Esophagus muscularis mucosa (tissue), 4 donors: ENCODE measurements around the gene DDX21. TPM values are rescaled to one million over a fixed set of nuclear protein-coding genes. Genes with fewer than 3 reads are reported as not detected.
"Not testable (repeated sequence)": the region's sequence is repeated elsewhere in the genome, so short reads cannot be mapped to it uniquely, and the experiment has no call there.

Experiments
- DNase-seq: peaks from one replicate; pipeline ENCODE4 v3.0.0-alpha.2; 2017; ENCODE audit errors: extremely low spot score
- H3K27ac ChIP-seq, 4 donors: fragments of 200-600 bp; sonication (generic); replicated peaks in 1 of 4; 1 replicate in 3 of 4; 2 replicates in 1 of 4; pipeline ENCODE4 v1.5.1; 2016 to 2019; ENCODE audit warnings: mild to moderate bottlenecking in 1 of 4
- H3K27me3 ChIP-seq, 4 donors: fragments of 200-600 bp; sonication (generic); one replicate each; pipeline versions ENCODE4 v1.5.1 to v1.6.0; 2016 to 2019
- H3K36me3 ChIP-seq, 4 donors: fragments of 200-600 bp; sonication (generic); one replicate each; pipeline ENCODE4 v1.5.1; 2016 to 2019
- H3K4me1 ChIP-seq, 4 donors: fragments of 200-600 bp; sonication (generic); one replicate each; pipeline ENCODE4 v1.5.1; 2016 to 2019
- H3K4me3 ChIP-seq, 4 donors: fragments of 200-600 bp; sonication (generic); 1 replicate in 2 of 4; 2 replicates in 2 of 4; pipeline ENCODE4 v1.5.1; 2016 to 2019; ENCODE audit warnings: mild to moderate bottlenecking in 4 of 4, moderate library complexity in 1 of 4
- H3K9me3 ChIP-seq, 4 donors: fragments of 200-600 bp; sonication (generic); 1 replicate in 3 of 4; 2 replicates in 1 of 4; pipeline ENCODE4 v1.5.1; 2016 to 2019
- EP300 ChIP-seq: sonication (generic); formaldehyde crosslinking; IDR thresholded peaks from one replicate; pipeline ENCODE4 v1.6.1; 2017; ENCODE audit warnings: antibody characterized with exemption
- POLR2A ChIP-seq: fragments of 450-650 bp; IDR thresholded peaks from one replicate; pipeline ENCODE4 v1.6.1; 2017; ENCODE audit warnings: antibody characterized with exemption, moderate library complexity, mild to moderate bottlenecking, low read depth
- POLR2AphosphoS5 ChIP-seq, 2 donors: sonication (generic); formaldehyde crosslinking; IDR thresholded peaks; one replicate each; pipeline ENCODE4 v1.6.1; 2017; ENCODE audit warnings: antibody characterized with exemption in 2 of 2
- WGBS: methylation state at CpG from one replicate; pipeline ENCODE4 v1.1.5; 2018; 5-methylcytosine and 5-hydroxymethylcytosine counted together
- intact Hi-C: fragments of 100-400 bp; cut with DNase I; formaldehyde crosslinking; loops from one replicate; pipeline ENCODE4 v1.15.1; 2023
- total RNA-seq, 4 donors: library from RNA; depleted of rRNA; stranded (reverse); fragments of >200 nt; gene quantifications; one replicate each; pipeline versions ENCODE4 v1.1.0 to v1.2.1, GENCODE V29; 2016
- TF ChIP-seq, protein P1 (sequence below), 3 experiments: fragments of 200-600 bp in 2 of 3; fragments of 450-650 bp in 1 of 3; sonication (generic) in 2 of 3; IDR thresholded peaks; one replicate each; pipeline ENCODE4 v1.5.1; 2017 to 2019; ENCODE audit warnings: antibody characterized with exemption in 3 of 3, mild to moderate bottlenecking in 2 of 3, moderate library complexity in 1 of 3

The DDX21 gene
- total RNA-seq, 4 donors from 2014 or later, result 26.5 to 98.9 (median 30.8) TPM

DNA sequence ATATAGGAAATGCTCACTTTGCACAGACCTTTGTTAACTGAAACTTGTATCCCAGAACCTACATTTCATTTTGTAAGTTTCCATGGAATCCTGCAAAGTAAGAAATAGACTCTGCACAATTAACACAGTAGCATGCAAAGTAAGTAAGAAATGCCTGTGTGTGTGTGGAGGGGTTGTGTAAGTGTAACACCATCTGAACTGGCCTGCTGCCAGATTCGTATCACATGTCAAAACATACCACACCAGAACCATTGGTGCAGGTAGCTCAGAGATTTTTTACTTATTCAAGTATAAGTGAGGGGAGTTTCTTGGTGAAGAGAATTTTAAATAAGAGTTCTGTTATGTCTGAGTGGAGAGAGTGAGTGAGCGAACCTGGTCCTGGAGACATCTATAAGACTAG is 17.9 kb upstream of the DDX21 start:
- H3K27ac ChIP-seq, result no peak overlapping the region
- intact Hi-C loops, result no loop called here
- 66% methylated on average over 2 of the region's 2 CpGs for WGBS

DNA sequence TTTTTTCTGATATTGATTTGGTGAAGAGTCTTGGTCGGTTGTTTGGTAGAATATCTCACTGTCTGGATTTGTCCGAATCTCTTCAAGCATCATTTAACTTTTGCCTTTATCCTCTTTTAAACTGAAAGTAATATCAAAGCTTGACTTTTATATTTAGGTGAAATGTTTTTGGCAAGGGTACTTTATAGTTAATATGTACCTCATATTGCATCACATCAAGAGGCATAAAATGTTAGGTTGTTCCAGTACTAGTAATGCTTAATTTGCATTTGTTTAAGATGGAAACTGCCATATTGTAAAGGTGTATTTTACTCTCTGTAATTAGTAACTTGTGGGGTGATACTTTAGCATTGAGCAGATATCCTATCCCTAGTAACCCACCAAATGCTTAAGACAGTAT is 17.1 kb upstream of the DDX21 start:
- intact Hi-C loops, result no loop called here
- Histone ChIP-seq H3K4me1 (no peaks in the 10 kb centered on the region), H3K27me3 (no peaks in the 10 kb centered on the region), H3K27ac (no peak overlapping the region), H3K4me3 (no peak overlapping the region), H3K36me3 (peaks cover 36 to 99% (median 71%) of the 10 kb centered on the region in 4 donors), H3K9me3 (no peaks in the 10 kb centered on the region)
- 95% methylated on average over 2 of the region's 2 CpGs for WGBS
- no peak for DNase-seq
- TF ChIP-seq, protein P1, sequence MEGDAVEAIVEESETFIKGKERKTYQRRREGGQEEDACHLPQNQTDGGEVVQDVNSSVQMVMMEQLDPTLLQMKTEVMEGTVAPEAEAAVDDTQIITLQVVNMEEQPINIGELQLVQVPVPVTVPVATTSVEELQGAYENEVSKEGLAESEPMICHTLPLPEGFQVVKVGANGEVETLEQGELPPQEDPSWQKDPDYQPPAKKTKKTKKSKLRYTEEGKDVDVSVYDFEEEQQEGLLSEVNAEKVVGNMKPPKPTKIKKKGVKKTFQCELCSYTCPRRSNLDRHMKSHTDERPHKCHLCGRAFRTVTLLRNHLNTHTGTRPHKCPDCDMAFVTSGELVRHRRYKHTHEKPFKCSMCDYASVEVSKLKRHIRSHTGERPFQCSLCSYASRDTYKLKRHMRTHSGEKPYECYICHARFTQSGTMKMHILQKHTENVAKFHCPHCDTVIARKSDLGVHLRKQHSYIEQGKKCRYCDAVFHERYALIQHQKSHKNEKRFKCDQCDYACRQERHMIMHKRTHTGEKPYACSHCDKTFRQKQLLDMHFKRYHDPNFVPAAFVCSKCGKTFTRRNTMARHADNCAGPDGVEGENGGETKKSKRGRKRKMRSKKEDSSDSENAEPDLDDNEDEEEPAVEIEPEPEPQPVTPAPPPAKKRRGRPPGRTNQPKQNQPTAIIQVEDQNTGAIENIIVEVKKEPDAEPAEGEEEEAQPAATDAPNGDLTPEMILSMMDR (IDR thresholded peaks at IDR 0.05), result no peak
- TF ChIP-seq EP300 (no peak), POLR2AphosphoS5 (IDR thresholded peaks at IDR 0.05) (no peak), POLR2A (no peak)

More for the DNA sequence above, 17.9 kb upstream of the DDX21 start:
- H3K27me3 ChIP-seq, result no peaks in the 10 kb centered on the region
- no peaks in the 10 kb centered on the region for H3K4me1 ChIP-seq
- TF ChIP-seq POLR2A (no peak), EP300 (no peak), POLR2AphosphoS5 (IDR thresholded peaks at IDR 0.05) (no peak)
- TF ChIP-seq, protein P1 (IDR thresholded peaks at IDR 0.05), result no peak
- no peak for DNase-seq
- no peak overlapping the region for H3K4me3 ChIP-seq
- H3K36me3 ChIP-seq, result peaks cover 36 to 99% (median 67%) of the 10 kb centered on the region in 4 donors
- H3K9me3 ChIP-seq, result no peaks in the 10 kb centered on the region

DNA sequence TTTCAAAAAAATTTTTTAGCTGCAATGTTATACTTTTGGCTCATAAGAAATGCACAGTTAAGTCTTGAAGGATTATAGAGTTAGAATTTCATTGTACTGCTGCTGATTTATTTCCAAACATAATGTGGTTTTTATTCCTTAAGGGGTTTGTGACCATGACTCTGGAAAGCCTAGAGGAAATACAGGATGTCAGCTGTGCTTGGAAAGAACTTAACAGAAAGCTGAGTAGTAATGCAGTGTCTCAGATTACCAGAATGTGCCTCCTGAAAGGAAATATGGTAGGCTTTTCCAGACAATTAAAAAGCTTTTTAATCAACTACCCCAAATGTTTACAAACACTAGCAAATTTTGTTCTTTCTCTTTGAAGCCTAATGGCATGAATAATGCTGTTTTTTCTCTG is 15.1 kb upstream of the DDX21 start:
- H3K27me3 ChIP-seq, H3K4me3 ChIP-seq, H3K27ac ChIP-seq, H3K9me3 ChIP-seq, DNase-seq, intact Hi-C loops, H3K4me1 ChIP-seq: not testable (repeated sequence)
- H3K36me3 ChIP-seq, result peaks cover 53 to 99% (median 75%) of the 10 kb centered on the region in 4 donors

DNA sequence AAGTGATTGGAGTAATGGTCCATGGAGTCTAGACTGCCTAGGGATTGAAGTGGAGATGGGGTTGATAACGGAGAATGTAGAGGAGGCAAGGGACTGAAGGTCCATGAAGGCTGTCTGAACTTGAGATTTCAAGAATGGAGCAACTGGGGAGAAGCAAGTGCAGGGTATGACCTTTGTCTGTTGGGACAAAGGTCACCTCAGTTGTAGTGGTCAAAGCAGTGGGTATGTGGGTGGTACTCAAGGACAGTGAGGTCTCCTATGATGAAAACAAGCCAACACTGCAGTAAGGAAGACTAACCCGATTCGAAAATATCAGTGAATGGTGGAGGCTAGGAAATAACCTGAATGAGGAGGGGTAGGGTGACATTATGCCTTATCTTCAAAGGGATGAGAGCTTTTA is 5.4 kb upstream of the DDX21 start:
- H3K27me3 ChIP-seq, result no peaks in the 10 kb centered on the region
- H3K4me1 ChIP-seq, result peaks cover 7 to 8% (median 8%) of the 10 kb centered on the region in 4 donors
- peaks cover 27 to 65% (median 52%) of the 10 kb centered on the region in 4 donors for H3K36me3 ChIP-seq
- H3K4me3 ChIP-seq, result no peak overlapping the region
- DNase-seq, result no peak
- TF ChIP-seq POLR2AphosphoS5 (IDR thresholded peaks at IDR 0.05), result no peak
- TF ChIP-seq EP300, result no peak
- no peak for TF ChIP-seq POLR2A
- H3K27ac ChIP-seq, result no peak overlapping the region
- 96% methylated on average over 3 of the region's 3 CpGs for WGBS
- H3K9me3 ChIP-seq, result no peaks in the 10 kb centered on the region
- intact Hi-C loops, result no loop called here

DNA sequence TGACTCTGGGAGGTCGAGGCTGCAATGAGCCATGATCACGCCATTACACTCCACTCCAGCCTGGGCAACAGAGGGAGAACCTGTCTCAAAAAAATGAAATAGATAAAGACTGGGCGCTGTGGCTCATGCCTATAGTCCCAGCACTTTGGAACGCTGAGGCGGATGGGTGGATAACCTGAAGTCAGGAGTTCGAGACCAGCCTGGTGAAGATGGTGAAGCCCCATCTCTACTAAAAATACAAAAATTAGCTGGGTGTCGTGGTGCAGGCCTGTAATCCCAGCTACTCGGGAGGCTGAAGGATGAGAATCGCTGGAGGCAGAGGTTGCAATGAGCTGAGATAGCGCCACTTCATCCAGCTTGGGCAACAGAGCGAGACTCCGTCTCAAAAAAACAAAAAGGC is 1.1 kb upstream of the DDX21 start:
- TF ChIP-seq POLR2A (no peak), POLR2AphosphoS5 (IDR thresholded peaks at IDR 0.05) (no peak), EP300 (no peak)
- TF ChIP-seq, protein P1 (IDR thresholded peaks at IDR 0.05), result no peak
- WGBS, result 91% methylated on average over 12 of the region's 12 CpGs
- Histone ChIP-seq H3K27me3 (no peaks in the 10 kb centered on the region), H3K4me3 (peak overlapping the region in 3 of 4 donors; percentile 73 to 94 (median 87)), H3K36me3 (peaks cover under 1 to 27% (median 14%) of the 10 kb centered on the region in 4 donors), H3K4me1 (peaks cover 19 to 38% (median 32%) of the 10 kb centered on the region in 4 donors), H3K27ac (peak overlapping the region in 1 of 4 donors; percentile 92), H3K9me3 (no peaks in the 10 kb centered on the region)
- intact Hi-C loops, result no loop called here
- no peak for DNase-seq

DNA sequence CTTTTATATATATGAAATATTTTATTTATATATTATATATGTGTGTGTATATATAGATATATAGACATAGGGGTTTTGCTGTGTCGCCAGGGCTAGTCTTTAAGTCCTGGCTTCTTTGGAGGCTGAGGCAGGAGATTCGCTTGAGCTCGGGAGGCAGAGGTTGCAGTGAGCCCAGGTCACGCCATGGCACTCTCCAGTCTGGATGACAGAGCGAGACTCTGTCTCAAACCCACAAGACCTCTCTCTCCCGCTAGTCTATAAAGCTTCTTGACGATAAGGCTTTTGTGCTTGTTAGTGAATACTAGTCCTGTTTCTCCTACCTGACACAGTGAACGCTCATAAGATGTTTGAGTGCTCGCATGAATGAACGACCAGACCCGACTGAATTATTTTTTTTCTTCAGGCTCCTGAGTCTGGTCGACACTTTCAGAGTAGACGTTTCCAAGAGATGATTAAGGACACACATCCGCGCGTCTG is 577 bp upstream of the DDX21 start:
- intact Hi-C loops, result no loop called here
- Histone ChIP-seq H3K9me3 (no peaks in the 10 kb centered on the region), H3K4me3 (peak overlapping the region; percentile 70 to 94 (median 80)), H3K36me3 (peaks cover 5 to 27% (median 16%) of the 10 kb centered on the region in 4 donors), H3K27me3 (no peaks in the 10 kb centered on the region), H3K4me1 (peaks cover 19 to 38% (median 32%) of the 10 kb centered on the region in 4 donors), H3K27ac (peak overlapping the region; percentile 85 to 92 (median 89))
- WGBS, result 4% methylated on average over 16 of the region's 16 CpGs
- TF ChIP-seq EP300 (no peak), POLR2AphosphoS5 (IDR thresholded peaks at IDR 0.05) (no peak)
- no peak for DNase-seq
